GM13977 (cell line): ENCODE measurements around the gene CGB2.
A peak's percentile ranks its signal among the peaks of the same experiment; 100 is the strongest.
"Not testable (repeated sequence)": the region's sequence is repeated elsewhere in the genome, so short reads cannot be mapped to it uniquely, and the experiment has no call there.

Experiments used
- DNase-seq: peaks from one replicate; pipeline ENCODE4 v3.0.0; 2012; ENCODE audit warnings: low spot score
- in situ Hi-C: fragments of 300-500 bp; cut with MboI; formaldehyde crosslinking; loops from one replicate; pipeline ENCODE4 v1.12.0; 2022; ENCODE audit warnings: low sequenced_read_pairs, low pct_unique_long_range_greater_than_20kb, mixed read lengths, inconsistent platforms; ENCODE audit not compliant: unreplicated experiment
- TF ChIP-seq, protein P1 (sequence below): IDR thresholded peaks from 2 replicates; pipeline ENCODE4 v1.5.1; 2012; ENCODE audit warnings: mild to moderate bottlenecking, control low read depth; ENCODE audit not compliant: insufficient read depth; ENCODE audit errors: extremely low read depth, missing control alignments

The CGB2 gene

DNA sequence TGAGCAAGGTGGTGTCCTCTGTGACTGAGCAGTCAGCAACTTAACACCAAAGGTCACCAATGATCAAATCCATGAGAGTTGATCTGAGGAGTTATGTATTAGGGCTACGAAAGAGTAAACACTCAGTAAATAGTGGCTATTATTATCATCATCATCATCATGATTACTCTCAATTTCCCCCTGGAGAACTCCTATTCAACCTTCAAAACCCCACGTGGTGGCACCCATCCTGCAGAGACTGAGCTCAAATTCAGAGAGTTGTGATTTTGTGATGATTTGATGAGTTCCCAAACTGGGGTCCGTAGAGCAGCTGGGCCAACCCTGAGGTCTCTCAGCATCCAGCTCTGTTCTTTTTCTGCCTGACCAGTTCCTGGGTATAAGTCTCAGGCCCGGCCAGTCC lies 18.1 kb downstream of the CGB2 start:
- in situ Hi-C loops: not testable (repeated sequence)

DNA sequence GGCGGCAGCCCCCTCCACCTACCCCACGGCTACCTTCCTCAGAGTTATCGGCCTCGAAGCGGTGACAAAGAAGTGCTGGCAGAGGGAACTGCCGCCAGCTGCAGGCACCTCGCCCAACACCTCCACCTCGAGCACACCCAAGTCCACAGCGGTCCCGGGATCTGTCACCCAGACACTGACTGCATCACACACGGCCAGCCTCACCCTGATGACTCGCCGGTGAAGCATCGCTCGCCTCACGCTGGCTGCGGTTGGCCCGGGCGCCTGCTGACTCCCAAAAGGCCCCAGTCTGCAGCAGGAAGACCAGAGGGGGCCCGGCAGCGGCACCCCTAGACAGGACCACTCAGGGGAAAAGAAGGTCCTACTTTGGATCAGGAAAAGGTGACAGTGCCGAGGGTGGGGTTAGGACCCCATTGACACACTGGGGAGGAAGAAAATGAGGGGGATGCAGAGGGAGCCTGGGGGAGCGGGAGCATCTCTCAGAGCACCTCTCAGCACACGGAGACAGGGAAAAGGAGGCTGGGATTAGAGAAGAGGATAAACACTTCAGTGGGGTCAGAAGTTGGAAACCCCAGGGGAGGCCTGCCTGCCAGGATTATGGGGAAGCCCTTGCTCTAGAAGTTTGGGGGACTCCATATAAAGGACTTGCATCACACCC lies 18.8 kb downstream of the CGB2 start:
- in situ Hi-C loops, DNase-seq: not testable (repeated sequence)

More for the DNA sequence above, 18.1 kb downstream of the CGB2 start:
- not testable (repeated sequence) for DNase-seq

DNA sequence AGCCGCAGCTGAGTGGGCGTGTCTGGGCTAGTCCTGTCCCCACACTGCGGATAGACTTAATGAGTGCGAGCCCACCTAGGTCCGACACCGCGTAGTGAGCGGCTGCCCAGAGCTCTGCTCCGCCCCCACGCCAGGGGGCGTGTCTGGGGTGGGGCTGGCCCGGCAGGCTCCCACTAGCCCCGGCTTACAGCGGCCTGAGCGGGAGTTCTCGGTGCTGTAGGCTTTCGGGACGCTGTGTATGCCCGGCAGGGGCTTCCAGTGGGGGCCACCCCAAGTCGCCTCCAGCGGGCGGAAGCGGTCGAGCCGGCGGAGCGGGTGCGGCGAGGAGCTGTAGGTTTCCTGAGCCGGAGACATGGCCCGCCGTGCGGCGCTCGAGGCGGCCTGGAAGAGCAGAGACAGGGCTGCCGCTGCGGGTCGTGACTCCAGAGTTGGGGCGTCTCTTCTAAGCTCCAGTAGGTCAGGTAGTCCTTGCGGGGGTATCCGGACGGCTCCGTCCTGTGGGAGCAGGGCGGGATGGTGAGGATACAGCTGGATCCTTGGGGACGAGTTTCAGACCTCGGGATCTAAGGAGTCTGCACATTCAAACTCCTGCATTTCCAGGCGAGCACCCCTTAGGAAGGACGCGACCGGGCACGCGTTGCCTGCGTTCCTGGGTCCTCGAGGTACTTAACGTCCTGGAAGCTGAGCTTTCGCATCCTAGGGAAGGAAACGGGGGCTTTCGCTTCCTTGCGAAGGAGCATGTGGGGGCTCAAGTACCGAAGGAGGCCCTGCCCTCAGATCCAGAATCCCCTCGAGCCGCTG lies 24.6 kb downstream of the CGB2 start:
- TF ChIP-seq, protein P1, sequence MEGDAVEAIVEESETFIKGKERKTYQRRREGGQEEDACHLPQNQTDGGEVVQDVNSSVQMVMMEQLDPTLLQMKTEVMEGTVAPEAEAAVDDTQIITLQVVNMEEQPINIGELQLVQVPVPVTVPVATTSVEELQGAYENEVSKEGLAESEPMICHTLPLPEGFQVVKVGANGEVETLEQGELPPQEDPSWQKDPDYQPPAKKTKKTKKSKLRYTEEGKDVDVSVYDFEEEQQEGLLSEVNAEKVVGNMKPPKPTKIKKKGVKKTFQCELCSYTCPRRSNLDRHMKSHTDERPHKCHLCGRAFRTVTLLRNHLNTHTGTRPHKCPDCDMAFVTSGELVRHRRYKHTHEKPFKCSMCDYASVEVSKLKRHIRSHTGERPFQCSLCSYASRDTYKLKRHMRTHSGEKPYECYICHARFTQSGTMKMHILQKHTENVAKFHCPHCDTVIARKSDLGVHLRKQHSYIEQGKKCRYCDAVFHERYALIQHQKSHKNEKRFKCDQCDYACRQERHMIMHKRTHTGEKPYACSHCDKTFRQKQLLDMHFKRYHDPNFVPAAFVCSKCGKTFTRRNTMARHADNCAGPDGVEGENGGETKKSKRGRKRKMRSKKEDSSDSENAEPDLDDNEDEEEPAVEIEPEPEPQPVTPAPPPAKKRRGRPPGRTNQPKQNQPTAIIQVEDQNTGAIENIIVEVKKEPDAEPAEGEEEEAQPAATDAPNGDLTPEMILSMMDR: peak; percentile 14
- in situ Hi-C loops: no loop called here
- peak; percentile 90 for DNase-seq

DNA sequence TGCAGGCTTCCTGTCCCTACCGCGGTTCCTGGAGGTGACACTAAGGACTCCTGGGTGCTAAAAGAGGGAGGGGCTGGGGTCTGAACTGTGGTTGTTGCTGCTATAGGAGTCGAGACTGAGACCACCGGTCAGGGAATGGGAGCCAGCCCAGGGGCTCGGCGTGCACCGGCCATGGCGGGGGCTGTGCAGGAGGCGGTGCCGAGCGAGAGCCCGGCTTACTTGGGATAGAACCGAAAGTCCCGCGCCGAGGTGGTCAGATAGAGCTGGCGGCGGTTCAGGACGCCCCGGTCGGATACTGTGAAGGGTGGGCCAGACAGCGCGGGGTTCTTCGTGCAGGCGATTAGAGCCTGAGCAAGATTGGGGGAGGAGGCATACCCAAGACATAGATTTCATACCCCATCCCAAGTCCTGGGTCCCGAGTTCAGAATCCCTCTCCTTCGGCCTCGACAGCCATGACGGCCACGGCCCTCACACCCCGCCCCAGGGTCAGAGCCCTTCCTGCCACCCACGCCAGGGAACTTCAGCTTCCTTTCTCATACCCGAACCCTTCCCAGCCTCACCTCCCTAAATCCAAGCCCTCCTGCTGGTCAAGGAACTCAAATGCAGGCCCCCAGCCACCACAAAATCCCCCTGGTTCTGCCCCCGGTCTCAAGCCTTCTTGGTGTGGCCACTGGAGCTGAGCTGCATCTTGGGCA lies 25.4 kb downstream of the CGB2 start:
- in situ Hi-C loops, DNase-seq: not testable (repeated sequence)

DNA sequence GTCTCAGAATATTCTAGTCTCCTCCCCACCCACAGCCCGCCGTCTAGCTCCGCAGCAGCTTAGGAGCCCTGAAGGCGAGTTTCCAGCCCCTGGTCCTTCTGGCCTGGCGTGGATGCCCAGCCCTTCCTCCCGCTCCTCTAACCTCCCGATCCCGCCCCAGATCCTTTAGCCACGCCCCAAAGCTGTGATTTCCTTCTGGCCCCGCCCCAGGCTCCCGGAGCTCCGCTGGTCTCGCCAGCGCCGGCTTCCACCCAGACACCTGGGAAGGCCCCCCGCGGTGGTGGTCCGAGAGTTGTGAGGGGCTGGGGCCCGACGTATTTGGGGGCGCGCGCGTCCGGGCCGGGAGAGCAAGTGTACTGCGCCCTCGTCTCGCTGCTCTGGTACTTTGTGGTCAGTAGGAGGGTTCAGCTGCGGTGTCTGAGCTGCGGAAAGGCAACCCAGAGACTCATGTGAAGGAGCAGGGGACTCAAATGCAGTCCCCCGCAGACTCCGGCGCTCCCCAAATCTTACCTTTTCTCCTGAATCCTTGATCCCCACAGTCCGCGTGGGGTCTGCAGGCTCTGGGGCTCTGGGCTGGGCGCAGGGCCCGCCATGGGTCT lies 26.0 kb downstream of the CGB2 start, which contains the start of gene CGB7:
Gene CGB7, minus strand, starts transcription at position 114 of the 599 bp plus-strand sequence. CDS start 2,374 bp downstream, outside the sequence.
- TF ChIP-seq, protein P1: no peak
- no peak for DNase-seq
- in situ Hi-C loops: no loop called here

DNA sequence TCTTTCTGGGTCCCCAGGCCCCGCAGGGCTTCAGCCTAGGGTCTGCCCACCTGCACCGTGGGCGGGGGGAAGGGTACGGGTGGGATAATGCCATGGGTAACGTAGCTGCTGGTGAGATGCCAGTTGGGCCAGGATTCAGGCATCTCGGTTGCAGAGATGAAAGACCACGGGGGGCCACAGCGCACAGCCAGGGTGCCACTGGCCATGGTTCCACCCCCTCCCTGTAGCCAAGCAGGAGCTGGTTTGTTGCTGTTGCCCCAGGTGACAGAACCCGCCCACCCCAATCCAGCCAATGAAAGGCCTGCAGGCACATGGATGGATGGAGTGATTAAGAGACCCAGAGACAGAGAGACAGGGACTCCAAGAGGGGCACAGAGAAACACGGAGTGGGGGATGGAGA lies 26.9 kb downstream of the CGB2 start:
- TF ChIP-seq, protein P1: no peak
- DNase-seq: peak; percentile 68
- in situ Hi-C loops: no loop called here

DNA sequence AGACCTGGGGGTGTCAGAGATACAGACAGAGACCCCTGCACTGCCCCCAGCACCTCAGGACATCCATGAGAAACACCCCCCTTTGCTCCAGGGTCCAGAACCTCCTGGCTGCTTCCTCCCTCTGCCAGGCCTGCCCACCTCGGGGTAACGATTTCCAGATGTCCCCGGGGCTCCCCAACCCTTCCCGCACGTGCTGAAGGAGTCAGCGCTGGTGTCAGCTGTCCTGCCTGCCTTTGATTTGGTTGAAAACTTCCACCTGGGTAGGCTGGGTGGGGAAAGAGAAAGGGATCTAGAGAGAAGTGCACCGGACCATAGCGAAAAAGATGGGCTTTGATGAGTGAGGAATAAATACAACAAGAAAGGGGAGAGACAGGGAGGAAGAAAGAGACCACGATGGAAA lies 27.4 kb downstream of the CGB2 start:
- in situ Hi-C loops: no loop called here
- TF ChIP-seq, protein P1: no peak
- peak; percentile 19 for DNase-seq
